Gastrocnemius medialis (tissue), 4 donors: ENCODE data around the gene EXOSC3.

Source experiments
- POLR2A ChIP-seq, 2 donors: fragments of 450-650 bp; IDR thresholded peaks; one replicate each; pipeline ENCODE4 v1.6.1; 2017; ENCODE audit warnings: antibody characterized with exemption in 2 of 2, mild to moderate bottlenecking in 2 of 2, moderate library complexity in 2 of 2
- TF ChIP-seq, protein P1 (sequence below), 5 experiments: fragments of 450-650 bp in 3 of 5; fragments of 200-600 bp in 2 of 5; sonication (generic) in 2 of 5; IDR thresholded peaks in 4 of 5; conservative IDR thresholded peaks in 1 of 5; 1 replicate in 4 of 5; 2 replicates in 1 of 5; pipeline ENCODE4 v1.5.1; 2016 to 2019; ENCODE audit warnings: antibody characterized with exemption in 5 of 5, mild to moderate bottlenecking in 3 of 5, moderate library complexity in 3 of 5

DNA sequence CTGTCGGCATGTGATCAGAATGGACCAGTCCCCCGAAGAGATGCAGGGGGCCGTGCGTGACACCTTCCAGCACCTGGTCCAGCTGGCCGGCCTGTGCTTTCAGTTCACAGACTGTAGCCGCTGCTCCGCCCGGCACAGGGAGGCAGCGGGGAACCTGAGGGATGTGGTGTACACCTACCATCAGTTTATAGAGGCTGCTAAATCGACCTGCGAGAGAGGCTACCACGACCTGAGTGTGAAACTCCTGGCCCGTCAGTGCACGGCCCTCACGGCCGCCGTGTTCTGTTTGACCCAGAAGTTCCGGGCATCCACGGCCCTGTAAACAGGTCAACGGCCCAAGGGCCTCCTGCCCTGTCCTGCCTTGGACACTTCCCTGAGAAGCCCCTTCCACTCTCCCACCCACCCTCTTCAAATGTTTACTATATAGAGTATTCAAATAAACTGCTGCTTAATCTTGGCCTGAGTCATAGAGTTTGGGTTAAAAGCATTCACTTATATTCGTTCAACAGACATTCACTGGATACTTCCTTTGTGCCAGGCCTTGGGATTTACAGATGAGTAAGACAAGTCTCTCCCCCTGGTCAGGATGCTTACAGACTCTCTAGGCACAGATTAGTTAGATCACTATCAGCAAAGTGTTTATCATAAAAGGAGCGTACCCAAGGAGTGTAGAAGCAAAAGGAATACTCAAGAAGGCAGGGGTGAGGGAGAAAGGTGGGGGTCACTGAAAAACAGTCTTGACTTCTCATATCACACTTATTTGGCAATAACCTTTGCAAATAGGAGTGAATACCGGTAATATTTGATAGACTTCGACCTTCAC, 38.2 kb downstream of the EXOSC3 start:
- TF ChIP-seq, protein P1, sequence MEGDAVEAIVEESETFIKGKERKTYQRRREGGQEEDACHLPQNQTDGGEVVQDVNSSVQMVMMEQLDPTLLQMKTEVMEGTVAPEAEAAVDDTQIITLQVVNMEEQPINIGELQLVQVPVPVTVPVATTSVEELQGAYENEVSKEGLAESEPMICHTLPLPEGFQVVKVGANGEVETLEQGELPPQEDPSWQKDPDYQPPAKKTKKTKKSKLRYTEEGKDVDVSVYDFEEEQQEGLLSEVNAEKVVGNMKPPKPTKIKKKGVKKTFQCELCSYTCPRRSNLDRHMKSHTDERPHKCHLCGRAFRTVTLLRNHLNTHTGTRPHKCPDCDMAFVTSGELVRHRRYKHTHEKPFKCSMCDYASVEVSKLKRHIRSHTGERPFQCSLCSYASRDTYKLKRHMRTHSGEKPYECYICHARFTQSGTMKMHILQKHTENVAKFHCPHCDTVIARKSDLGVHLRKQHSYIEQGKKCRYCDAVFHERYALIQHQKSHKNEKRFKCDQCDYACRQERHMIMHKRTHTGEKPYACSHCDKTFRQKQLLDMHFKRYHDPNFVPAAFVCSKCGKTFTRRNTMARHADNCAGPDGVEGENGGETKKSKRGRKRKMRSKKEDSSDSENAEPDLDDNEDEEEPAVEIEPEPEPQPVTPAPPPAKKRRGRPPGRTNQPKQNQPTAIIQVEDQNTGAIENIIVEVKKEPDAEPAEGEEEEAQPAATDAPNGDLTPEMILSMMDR (IDR thresholded peaks at IDR 0.05 in 4 of 5, conservative IDR thresholded peaks at IDR 0.05 in 1 of 5) = no peak
- TF ChIP-seq POLR2A (IDR thresholded peaks at IDR 0.05) = no peak
